Smooth muscle cell (in vitro differentiated cells): ENCODE results near the gene ANXA5. TPM values are rescaled to one million over a fixed set of nuclear protein-coding genes. Genes with fewer than 3 reads are reported as not detected.

Experiments
- DNase-seq: peaks from one replicate; lab custom pipeline; 2025; ENCODE audit not compliant: unreplicated experiment; lab: John Stamatoyannopoulos, UW
- H2AFZ ChIP-seq: fragments of 200-600 bp; sonication (generic); 2 replicates; pipeline ENCODE4 v1.6.0; 2016; ENCODE audit warnings: antibody characterized with exemption, low read depth, mild to moderate bottlenecking
- H3F3A ChIP-seq: fragments of 200-600 bp; sonication (generic); 2 replicates; pipeline ENCODE4 v1.6.0; 2017; ENCODE audit warnings: antibody characterized with exemption, low read depth
- H3K27ac ChIP-seq: fragments of 200-600 bp; sonication (generic); 2 replicates; pipeline ENCODE4 v1.5.1; 2016; ENCODE audit warnings: low read depth, mild to moderate bottlenecking
- H3K27me3 ChIP-seq: fragments of 200-600 bp; sonication (generic); 2 replicates; pipeline ENCODE4 v1.6.1; 2016; ENCODE audit warnings: low read depth, mild to moderate bottlenecking
- H3K36me3 ChIP-seq: fragments of 200-600 bp; sonication (generic); 2 replicates; pipeline ENCODE4 v1.5.1; 2016; ENCODE audit warnings: low read depth
- H3K4me1 ChIP-seq: fragments of 200-600 bp; sonication (generic); 2 replicates; pipeline ENCODE4 v1.5.1; 2016; ENCODE audit warnings: low read depth
- H3K4me2 ChIP-seq: fragments of 200-600 bp; sonication (generic); 2 replicates; pipeline ENCODE4 v1.6.0; 2016; ENCODE audit warnings: mild to moderate bottlenecking
- H3K4me3 ChIP-seq: fragments of 200-600 bp; sonication (generic); 2 replicates; pipeline ENCODE4 v1.5.1; 2016; ENCODE audit warnings: mild to moderate bottlenecking
- H3K79me2 ChIP-seq: fragments of 200-600 bp; sonication (generic); 2 replicates; pipeline ENCODE4 v1.6.0; 2016; ENCODE audit warnings: low read depth, mild to moderate bottlenecking
- H3K9ac ChIP-seq: fragments of 200-600 bp; sonication (generic); 2 replicates; pipeline ENCODE4 v1.6.0; 2016; ENCODE audit warnings: low read depth
- H3K9me3 ChIP-seq: fragments of 200-600 bp; sonication (generic); replicated peaks from 2 replicates; pipeline ENCODE4 v1.5.1; 2016; ENCODE audit warnings: low read depth
- H4K20me1 ChIP-seq: fragments of 200-600 bp; sonication (generic); 2 replicates; pipeline ENCODE4 v1.6.0; 2016; ENCODE audit warnings: low read depth
- CTCF ChIP-seq: fragments of 200-600 bp; sonication (generic); IDR thresholded peaks from 2 replicates; pipeline ENCODE4 v1.5.1; 2017; ENCODE audit warnings: borderline replicate concordance, mild to moderate bottlenecking, antibody characterized with exemption; ENCODE audit not compliant: insufficient read depth, poor library complexity, severe bottlenecking
- WGBS: methylation state at CpG from one replicate; pipeline ENCODE4 v1.1.7; 2016; ENCODE audit warnings: low lambda C conversion rate; 5-methylcytosine and 5-hydroxymethylcytosine counted together
- polyA plus RNA-seq: library from polyadenylated mRNA; unstranded; fragments of >200 nt; fragmentation: Nextera tagmentation; extraction: Ambion mirVana; gene quantifications from 2 replicates; pipeline ENCODE4 v1.2.1, GENCODE V29; 2016
- total RNA-seq: library from RNA; depleted of rRNA; stranded (reverse); fragments of >200 nt; gene quantifications from 2 replicates; pipeline ENCODE4 v1.2.3, GENCODE V29; 2014

Gene ANXA5
- total and polyA plus RNA-seq, 2 experiments from 2014 or later = 481 to 597 TPM

DNA sequence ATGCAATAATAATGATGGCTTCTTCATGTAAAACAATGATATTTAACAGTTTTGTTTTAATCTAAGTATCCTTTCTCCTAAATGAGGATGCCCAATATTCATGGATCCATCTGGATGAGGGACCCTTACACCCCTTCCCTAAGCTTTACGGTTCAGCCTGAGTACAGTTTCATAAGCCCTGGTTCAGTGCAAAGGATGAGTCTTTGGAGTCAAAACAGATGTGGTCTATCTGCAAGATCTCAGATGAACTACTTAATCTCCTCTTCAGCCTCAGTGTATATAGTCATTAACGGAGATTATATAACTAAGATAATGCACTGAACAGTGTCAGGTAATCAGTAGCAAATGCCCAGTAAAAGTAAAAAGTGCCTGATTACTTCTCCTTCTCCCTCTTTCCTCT, 22.1 kb downstream of the ANXA5 start:
- DNase-seq = no peak
- H3K4me1 ChIP-seq = peaks cover 4% of the 10 kb centered on the region
- H3K27me3 ChIP-seq = no peaks in the 10 kb centered on the region
- WGBS = 88% methylated on average over 2 of the region's 2 CpGs
- peaks cover 48% of the 10 kb centered on the region for H3K79me2 ChIP-seq
- no peak overlapping the region for H3K4me3 ChIP-seq
- H3K4me2 ChIP-seq = no peak overlapping the region
- H3K9ac ChIP-seq = no peak overlapping the region
- H4K20me1 ChIP-seq = peaks cover 98% of the 10 kb centered on the region
- H3F3A ChIP-seq = peaks cover 22% of the 10 kb centered on the region
- H3K36me3 ChIP-seq = peaks cover 60% of the 10 kb centered on the region
- H3K9me3 ChIP-seq = no peaks in the 10 kb centered on the region
- peak overlapping the region; percentile 17 for H3K27ac ChIP-seq
- no peak for TF ChIP-seq CTCF
- no peak overlapping the region for H2AFZ ChIP-seq

GRCh38 chr4:121674191-121674590, 22.6 kb downstream of the ANXA5 start:
- Histone ChIP-seq H3K4me3 (no peak overlapping the region), H3K36me3 (peaks cover 55% of the 10 kb centered on the region), H3K79me2 (peaks cover 43% of the 10 kb centered on the region), H3K4me1 (peaks cover 4% of the 10 kb centered on the region), H3K27me3 (no peaks in the 10 kb centered on the region), H3K9me3 (no peaks in the 10 kb centered on the region), H3K27ac (no peak overlapping the region), H3F3A (peaks cover 25% of the 10 kb centered on the region), H2AFZ (no peak overlapping the region), H3K9ac (no peak overlapping the region), H3K4me2 (no peak overlapping the region), H4K20me1 (peaks cover 98% of the 10 kb centered on the region)
- DNase-seq = no peak
- TF ChIP-seq CTCF = no peak
- WGBS = no CpG with 5 or more reads among the region's 1 CpG

DNA sequence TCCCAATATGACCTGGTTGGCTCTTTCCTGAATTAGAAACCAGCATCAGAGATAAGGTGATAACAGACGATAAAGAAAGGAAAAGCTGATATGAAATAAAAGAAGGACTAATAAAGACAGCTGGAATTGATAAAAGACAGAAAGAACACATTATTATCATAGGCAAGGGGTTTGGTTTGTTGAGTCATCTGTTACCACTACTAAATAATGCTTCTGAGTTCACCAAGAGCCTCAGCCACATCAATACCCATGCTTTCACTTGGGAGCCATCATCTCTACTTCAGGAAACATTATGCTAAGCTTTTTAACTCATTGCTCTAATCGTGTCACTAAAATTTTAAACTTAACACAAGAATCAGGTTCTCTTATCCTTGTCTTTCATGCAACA, 27.6 kb downstream of the ANXA5 start:
- Histone ChIP-seq H2AFZ (no peak overlapping the region), H3K79me2 (peaks cover 13% of the 10 kb centered on the region), H3K27ac (peak overlapping the region; percentile 92), H3K27me3 (no peaks in the 10 kb centered on the region), H3K9me3 (no peaks in the 10 kb centered on the region), H3K9ac (peak overlapping the region; percentile 46), H4K20me1 (peaks cover 70% of the 10 kb centered on the region), H3K36me3 (peaks cover 36% of the 10 kb centered on the region), H3K4me3 (no peak overlapping the region), H3K4me1 (peaks cover 4% of the 10 kb centered on the region), H3K4me2 (peak overlapping the region; percentile 42), H3F3A (peaks cover 28% of the 10 kb centered on the region)
- no peak for TF ChIP-seq CTCF
- 49% methylated on average over 2 of the region's 2 CpGs for WGBS
- DNase-seq = no peak

GRCh38 chr4:121668368-121669162, 28.2 kb downstream of the ANXA5 start:
- H3K36me3 ChIP-seq = peaks cover 36% of the 10 kb centered on the region
- no peak for DNase-seq
- peaks cover 28% of the 10 kb centered on the region for H3F3A ChIP-seq
- peaks cover 13% of the 10 kb centered on the region for H3K79me2 ChIP-seq
- H3K9ac ChIP-seq = peak overlapping the region; percentile 46
- H3K4me3 ChIP-seq = no peak overlapping the region
- H3K27ac ChIP-seq = peak overlapping the region; percentile 92
- H3K9me3 ChIP-seq = no peaks in the 10 kb centered on the region
- no peak for TF ChIP-seq CTCF
- no peaks in the 10 kb centered on the region for H3K27me3 ChIP-seq
- peaks cover 4% of the 10 kb centered on the region for H3K4me1 ChIP-seq
- H4K20me1 ChIP-seq = peaks cover 65% of the 10 kb centered on the region
- H3K4me2 ChIP-seq = peak overlapping the region; percentile 42
- 48% methylated on average over 4 of the region's 4 CpGs for WGBS
- no peak overlapping the region for H2AFZ ChIP-seq
